Neutrophil (primary cell): ENCODE data around the gene SEC62.

Experiments
- H3K27ac ChIP-seq: fragments of 200-600 bp; sonication (generic); 2 replicates; pipeline ENCODE4 v1.5.1; 2016; ENCODE audit warnings: mild to moderate bottlenecking, moderate library complexity
- H3K27me3 ChIP-seq: fragments of 200-600 bp; sonication (generic); 2 replicates; pipeline ENCODE4 v1.6.0; 2016; ENCODE audit warnings: mild to moderate bottlenecking
- H3K36me3 ChIP-seq: fragments of 200-600 bp; sonication (generic); 2 replicates; pipeline ENCODE4 v1.5.1; 2017
- H3K4me1 ChIP-seq, 2 experiments: fragments of 200-600 bp in 1 of 2; sonication (generic) in 1 of 2; 1 replicate in 1 of 2; 2 replicates in 1 of 2; pipeline versions ENCODE4 v1.5.1 to v1.6.1; 2013 to 2016; ENCODE audit warnings: low read depth in 1 of 2, low read length in 1 of 2, mild to moderate bottlenecking in 1 of 2, moderate library complexity in 1 of 2; ENCODE audit not compliant: control insufficient read depth in 1 of 2, insufficient read depth in 1 of 2
- H3K4me3 ChIP-seq, 2 experiments: fragments of 200-600 bp in 1 of 2; sonication (generic) in 1 of 2; 1 replicate in 1 of 2; 2 replicates in 1 of 2; pipeline ENCODE4 v1.5.1; 2013 to 2016; ENCODE audit warnings: low read depth in 1 of 2, low read length in 1 of 2, mild to moderate bottlenecking in 1 of 2, moderate library complexity in 1 of 2
- H3K9me3 ChIP-seq: fragments of 200-600 bp; sonication (generic); 2 replicates; pipeline ENCODE4 v1.5.1; 2016
- TF ChIP-seq, protein P1 (sequence below): fragments of 200-600 bp; sonication (generic); IDR thresholded peaks from 2 replicates; pipeline ENCODE4 v1.5.1; 2016; ENCODE audit warnings: antibody characterized with exemption

SEC62 gene

DNA sequence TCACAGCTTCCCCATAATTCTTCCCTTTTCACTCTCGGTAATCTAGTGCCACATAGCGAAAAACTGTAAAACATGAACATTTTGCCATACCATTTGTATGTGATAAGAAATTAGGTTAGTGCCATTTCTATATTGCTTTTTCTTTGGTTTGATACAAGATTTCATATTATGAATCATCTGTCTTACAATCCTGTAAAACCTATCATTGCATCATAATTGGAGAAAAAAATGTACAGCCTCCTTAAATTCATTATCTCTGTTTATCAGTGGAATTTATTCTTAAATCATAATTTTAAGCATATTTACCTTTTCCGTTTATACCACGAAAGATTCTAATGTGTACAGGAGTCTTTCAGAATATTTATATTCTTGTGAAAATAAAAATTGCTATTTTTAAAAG is 23.8 kb downstream of the SEC62 start:
- H3K4me1 ChIP-seq, result peaks cover 17 to 20% of the 10 kb centered on the region in 2 experiments
- H3K27me3 ChIP-seq, result no peaks in the 10 kb centered on the region
- TF ChIP-seq, protein P1, sequence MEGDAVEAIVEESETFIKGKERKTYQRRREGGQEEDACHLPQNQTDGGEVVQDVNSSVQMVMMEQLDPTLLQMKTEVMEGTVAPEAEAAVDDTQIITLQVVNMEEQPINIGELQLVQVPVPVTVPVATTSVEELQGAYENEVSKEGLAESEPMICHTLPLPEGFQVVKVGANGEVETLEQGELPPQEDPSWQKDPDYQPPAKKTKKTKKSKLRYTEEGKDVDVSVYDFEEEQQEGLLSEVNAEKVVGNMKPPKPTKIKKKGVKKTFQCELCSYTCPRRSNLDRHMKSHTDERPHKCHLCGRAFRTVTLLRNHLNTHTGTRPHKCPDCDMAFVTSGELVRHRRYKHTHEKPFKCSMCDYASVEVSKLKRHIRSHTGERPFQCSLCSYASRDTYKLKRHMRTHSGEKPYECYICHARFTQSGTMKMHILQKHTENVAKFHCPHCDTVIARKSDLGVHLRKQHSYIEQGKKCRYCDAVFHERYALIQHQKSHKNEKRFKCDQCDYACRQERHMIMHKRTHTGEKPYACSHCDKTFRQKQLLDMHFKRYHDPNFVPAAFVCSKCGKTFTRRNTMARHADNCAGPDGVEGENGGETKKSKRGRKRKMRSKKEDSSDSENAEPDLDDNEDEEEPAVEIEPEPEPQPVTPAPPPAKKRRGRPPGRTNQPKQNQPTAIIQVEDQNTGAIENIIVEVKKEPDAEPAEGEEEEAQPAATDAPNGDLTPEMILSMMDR, result no peak
- H3K4me3 ChIP-seq, result no peak overlapping the region
- H3K9me3 ChIP-seq, result no peaks in the 10 kb centered on the region
- peaks cover 47% of the 10 kb centered on the region for H3K36me3 ChIP-seq
- H3K27ac ChIP-seq, result no peak overlapping the region

DNA sequence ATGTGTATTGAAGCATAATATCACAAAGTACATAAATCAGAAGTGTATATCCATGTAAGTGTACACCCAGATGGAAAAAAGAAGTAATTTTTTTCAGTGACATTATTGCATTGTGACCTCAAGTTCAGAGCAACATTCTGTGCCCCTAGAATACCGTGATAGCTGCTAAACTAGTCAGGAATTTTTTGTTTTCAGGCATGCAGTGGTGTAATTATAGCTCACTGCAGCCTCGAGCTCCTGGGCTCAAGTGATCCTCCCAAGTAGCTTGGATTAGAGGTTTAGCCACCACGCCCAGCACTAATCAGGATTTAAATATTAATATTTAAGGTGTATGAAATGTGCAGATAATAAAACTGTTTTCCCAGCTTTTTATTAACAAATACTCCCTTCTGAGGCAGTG is 25.5 kb downstream of the SEC62 start:
- TF ChIP-seq, protein P1, result no peak
- H3K27me3 ChIP-seq, result no peaks in the 10 kb centered on the region
- peaks cover 28 to 32% of the 10 kb centered on the region in 2 experiments for H3K4me1 ChIP-seq
- no peak overlapping the region for H3K4me3 ChIP-seq
- peak overlapping the region; percentile 57 for H3K27ac ChIP-seq
- peaks cover 31% of the 10 kb centered on the region for H3K36me3 ChIP-seq
- no peaks in the 10 kb centered on the region for H3K9me3 ChIP-seq

DNA sequence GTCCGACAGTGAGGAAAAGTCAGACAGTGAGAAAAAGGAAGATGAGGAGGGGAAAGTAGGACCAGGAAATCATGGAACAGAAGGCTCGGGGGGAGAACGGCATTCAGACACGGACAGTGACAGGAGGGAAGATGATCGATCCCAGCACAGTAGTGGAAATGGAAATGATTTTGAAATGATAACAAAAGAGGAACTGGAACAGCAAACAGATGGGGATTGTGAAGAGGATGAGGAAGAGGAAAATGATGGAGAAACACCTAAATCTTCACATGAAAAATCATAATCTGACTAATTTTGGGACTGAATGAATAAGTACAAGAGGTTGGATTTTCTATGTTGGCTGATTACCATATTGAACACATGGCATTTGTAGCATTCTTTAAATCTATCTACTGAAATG is 26.2 kb downstream of the SEC62 start:
- H3K27ac ChIP-seq, result peak overlapping the region; percentile 57
- peaks cover 25% of the 10 kb centered on the region for H3K36me3 ChIP-seq
- no peak overlapping the region for H3K4me3 ChIP-seq
- TF ChIP-seq, protein P1, result no peak
- peaks cover 32 to 37% of the 10 kb centered on the region in 2 experiments for H3K4me1 ChIP-seq
- no peaks in the 10 kb centered on the region for H3K9me3 ChIP-seq
- no peaks in the 10 kb centered on the region for H3K27me3 ChIP-seq

DNA sequence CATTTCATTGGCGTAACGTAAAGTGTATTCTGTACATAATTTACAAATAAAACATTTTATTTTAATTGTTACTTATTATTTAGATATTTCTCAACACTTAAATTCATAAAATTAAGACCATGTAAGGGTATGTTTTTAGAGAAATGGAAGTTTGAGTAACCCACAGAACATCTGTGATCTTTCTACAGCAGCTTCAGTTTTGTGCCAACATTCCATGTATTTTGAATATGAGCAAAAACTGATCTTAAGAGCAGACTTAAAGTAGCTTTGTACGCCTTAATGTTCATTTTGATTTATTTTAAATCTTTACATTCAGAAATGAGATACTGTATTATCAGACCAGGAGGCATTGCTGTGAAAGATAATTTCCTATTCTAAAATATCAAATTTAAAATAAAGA is 27.2 kb downstream of the SEC62 start:
- Histone ChIP-seq H3K4me3 (no peak overlapping the region), H3K9me3 (no peaks in the 10 kb centered on the region), H3K27me3 (no peaks in the 10 kb centered on the region), H3K36me3 (peaks cover 15% of the 10 kb centered on the region), H3K4me1 (peaks cover 42 to 47% of the 10 kb centered on the region in 2 experiments), H3K27ac (peak overlapping the region; percentile 57)
- TF ChIP-seq, protein P1, result no peak

DNA sequence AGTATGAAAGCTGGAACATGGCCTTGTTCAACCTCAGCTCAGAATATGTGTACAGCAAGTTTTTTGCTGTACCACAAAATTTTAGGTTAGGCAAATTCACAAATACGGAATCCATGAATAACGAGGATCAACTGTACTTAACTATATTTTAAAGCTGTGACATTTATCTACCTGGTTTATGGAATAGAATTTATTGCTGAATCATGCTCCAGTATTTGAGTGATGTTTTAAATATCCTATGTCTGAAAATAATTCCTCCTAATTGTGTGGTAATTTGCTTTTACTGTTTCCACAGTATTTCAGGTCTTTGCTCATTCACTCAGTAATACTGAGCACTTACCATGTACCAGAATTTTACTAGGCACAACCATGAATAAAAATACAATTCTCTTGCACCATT is 29.5 kb downstream of the SEC62 start:
- H3K9me3 ChIP-seq, result no peaks in the 10 kb centered on the region
- H3K4me3 ChIP-seq, result no peak overlapping the region
- H3K4me1 ChIP-seq, result peaks cover 53 to 64% of the 10 kb centered on the region in 2 experiments
- TF ChIP-seq, protein P1, result no peak
- peak overlapping the region; percentile 61 for H3K27ac ChIP-seq
- H3K36me3 ChIP-seq, result peaks cover 7% of the 10 kb centered on the region
- H3K27me3 ChIP-seq, result no peaks in the 10 kb centered on the region

DNA sequence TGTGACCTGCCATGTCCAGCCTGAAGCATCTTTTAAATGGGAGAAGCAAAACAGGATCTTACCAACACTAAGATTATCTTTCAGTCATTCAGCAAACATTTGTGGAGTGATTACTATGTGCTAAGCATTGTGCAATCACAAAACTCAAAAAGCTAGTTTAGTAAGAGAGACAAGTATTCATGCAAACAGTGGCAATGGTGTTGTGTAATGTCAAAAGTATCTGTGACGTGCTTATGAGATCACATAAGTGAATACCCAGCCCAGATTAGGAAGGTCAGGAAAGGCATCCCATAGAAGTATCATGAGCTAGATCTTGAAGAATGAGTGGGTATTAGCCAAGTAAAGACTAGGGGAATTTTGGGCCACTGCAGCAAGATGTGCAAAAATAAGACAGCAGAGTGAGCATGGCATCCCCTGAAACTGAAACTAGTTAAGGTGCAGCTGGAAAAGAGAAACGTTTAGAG is 32.1 kb downstream of the SEC62 start:
- Histone ChIP-seq H3K36me3 (peaks cover 2% of the 10 kb centered on the region), H3K4me1 (peaks cover 63 to 71% of the 10 kb centered on the region in 2 experiments), H3K27me3 (no peaks in the 10 kb centered on the region), H3K9me3 (no peaks in the 10 kb centered on the region), H3K27ac (peak overlapping the region; percentile 70), H3K4me3 (no peak overlapping the region)
- TF ChIP-seq, protein P1, result no peak
